HG03139 (cell line): Measurements from ENCODE around the gene ACTG1.

Source experiments
- ATAC-seq: cut with Tn5 transposase; IDR thresholded peaks from one replicate; pipeline ENCODE4 v1.9.1; 2021; ENCODE audit not compliant: unreplicated experiment

Gene ACTG1

GRCh38 chr17:81518113-81518784 lies 5.7 kb upstream of the ACTG1 start:
- no peak for ATAC-seq

- no peak for ATAC-seq
Measured at GRCh38 chr17:81517339-81518112, 4.9 kb upstream of the ACTG1 start.

- no peak for ATAC-seq
Measured at GRCh38 chr17:81517009-81517338, 4.4 kb upstream of the ACTG1 start.

GRCh38 chr17:81516439-81516838 lies 3.8 kb upstream of the ACTG1 start:
- ATAC-seq: no peak

- ATAC-seq: no peak
Measured at GRCh38 chr17:81515530-81516041, 3.0 kb upstream of the ACTG1 start.

GRCh38 chr17:81514739-81515529 lies 2.3 kb upstream of the ACTG1 start:
- ATAC-seq: peak; percentile 16

GRCh38 chr17:81514489-81514738 lies 1.8 kb upstream of the ACTG1 start:
- ATAC-seq: no peak

GRCh38 chr17:81513753-81514488 lies 1.3 kb upstream of the ACTG1 start:
- peak; percentile 0 for ATAC-seq

- no peak for ATAC-seq
Measured at GRCh38 chr17:81513372-81513752, 763 bp upstream of the ACTG1 start.

GRCh38 chr17:81511804-81512561 lies 616 bp downstream of the ACTG1 start:
- ATAC-seq: no peak

GRCh38 chr17:81511554-81511803 lies 1.1 kb downstream of the ACTG1 start:
- no peak for ATAC-seq

- no peak for ATAC-seq
Measured at GRCh38 chr17:81510785-81511553, 1.6 kb downstream of the ACTG1 start.

- ATAC-seq: no peak
Measured at GRCh38 chr17:81509972-81510784, 2.4 kb downstream of the ACTG1 start.

- ATAC-seq: no peak
Measured at GRCh38 chr17:81509207-81509971, 3.2 kb downstream of the ACTG1 start.

- ATAC-seq: no peak
Measured at GRCh38 chr17:81508639-81509206, 3.9 kb downstream of the ACTG1 start.

GRCh38 chr17:81503619-81504018 lies 9.0 kb downstream of the ACTG1 start:
- ATAC-seq: no peak

- no peak for ATAC-seq
Measured at GRCh38 chr17:81502471-81503017, 10.1 kb downstream of the ACTG1 start.

GRCh38 chr17:81500047-81500446 lies 12.6 kb downstream of the ACTG1 start:
- ATAC-seq: no peak
